Mucosa of rectum (tissue), 2 donors: ENCODE measurements around the gene SPEG.

Source experiments
- H3K27ac ChIP-seq, 2 donors: one replicate each; pipeline ENCODE4 v1.7.0; 2013; ENCODE audit warnings: inconsistent platforms in 2 of 2, low read depth in 2 of 2, low read length in 2 of 2
- H3K27me3 ChIP-seq, 2 donors: one replicate each; pipeline ENCODE4 v1.7.0; 2013; ENCODE audit warnings: low read length in 2 of 2; ENCODE audit not compliant: control insufficient read depth in 2 of 2, insufficient read depth in 2 of 2
- H3K36me3 ChIP-seq, 2 donors: one replicate each; pipeline ENCODE4 v1.7.0; 2013; ENCODE audit warnings: low read length in 2 of 2; ENCODE audit not compliant: control insufficient read depth in 2 of 2, insufficient read depth in 2 of 2
- H3K4me1 ChIP-seq, 2 donors: one replicate each; pipeline ENCODE4 v1.7.0; 2013; ENCODE audit warnings: low read length in 2 of 2, mild to moderate bottlenecking in 1 of 2; ENCODE audit not compliant: control insufficient read depth in 2 of 2, insufficient read depth in 2 of 2
- H3K4me3 ChIP-seq, 2 donors: one replicate each; pipeline ENCODE4 v1.7.0; 2013; ENCODE audit warnings: low read length in 2 of 2
- H3K9ac ChIP-seq, 2 donors: one replicate each; pipeline ENCODE4 v1.7.0; 2013; ENCODE audit warnings: low read length in 2 of 2, low read depth in 1 of 2, mild to moderate bottlenecking in 1 of 2
- H3K9me3 ChIP-seq, 2 donors: one replicate each; pipeline ENCODE4 v1.7.0; 2013; ENCODE audit warnings: low read length in 2 of 2; ENCODE audit not compliant: control insufficient read depth in 2 of 2
- donor health status: healthy.
- donor health status: Normal muscosa, but diverticular disease.

Gene SPEG

DNA sequence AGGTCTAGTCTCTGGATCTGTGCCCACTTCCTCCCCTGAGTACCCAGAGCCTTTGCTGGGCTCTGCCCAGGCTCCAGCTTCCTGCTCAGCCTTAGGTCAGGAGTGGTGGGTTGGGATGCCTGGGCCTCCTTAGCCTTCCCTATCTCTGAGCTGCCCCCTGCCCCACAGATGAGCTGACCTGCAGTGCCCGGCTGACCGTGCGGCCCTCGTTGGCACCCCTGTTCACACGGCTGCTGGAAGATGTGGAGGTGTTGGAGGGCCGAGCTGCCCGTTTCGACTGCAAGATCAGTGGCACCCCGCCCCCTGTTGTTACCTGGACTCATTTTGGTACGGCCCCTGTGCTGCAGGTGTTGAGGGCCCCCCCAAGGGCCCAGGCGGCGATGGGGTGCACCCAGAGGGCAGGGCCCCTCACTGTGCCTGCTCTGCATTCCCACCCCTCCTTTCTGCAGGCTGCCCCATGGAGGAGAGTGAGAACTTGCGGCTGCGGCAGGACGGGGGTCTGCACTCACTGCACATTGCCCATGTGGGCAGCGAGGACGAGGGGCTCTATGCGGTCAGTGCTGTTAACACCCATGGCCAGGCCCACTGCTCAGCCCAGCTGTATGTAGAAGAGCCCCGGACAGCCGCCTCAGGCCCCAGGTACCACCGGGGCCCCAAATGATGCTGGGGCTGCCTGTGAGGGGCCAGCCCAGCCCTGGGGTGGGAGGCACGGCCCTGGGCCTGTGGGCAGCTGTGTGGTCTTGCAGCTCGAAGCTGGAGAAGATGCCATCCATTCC, 34.0 kb downstream of the SPEG start:
- Histone ChIP-seq H3K27me3 (peaks cover 0 to 2% of the 10 kb centered on the region in 2 donors), H3K9me3 (no peaks in the 10 kb centered on the region), H3K36me3 (no peaks in the 10 kb centered on the region), H3K27ac (no peak overlapping the region), H3K4me3 (no peak overlapping the region), H3K4me1 (no peaks in the 10 kb centered on the region), H3K9ac (no peak overlapping the region)

DNA sequence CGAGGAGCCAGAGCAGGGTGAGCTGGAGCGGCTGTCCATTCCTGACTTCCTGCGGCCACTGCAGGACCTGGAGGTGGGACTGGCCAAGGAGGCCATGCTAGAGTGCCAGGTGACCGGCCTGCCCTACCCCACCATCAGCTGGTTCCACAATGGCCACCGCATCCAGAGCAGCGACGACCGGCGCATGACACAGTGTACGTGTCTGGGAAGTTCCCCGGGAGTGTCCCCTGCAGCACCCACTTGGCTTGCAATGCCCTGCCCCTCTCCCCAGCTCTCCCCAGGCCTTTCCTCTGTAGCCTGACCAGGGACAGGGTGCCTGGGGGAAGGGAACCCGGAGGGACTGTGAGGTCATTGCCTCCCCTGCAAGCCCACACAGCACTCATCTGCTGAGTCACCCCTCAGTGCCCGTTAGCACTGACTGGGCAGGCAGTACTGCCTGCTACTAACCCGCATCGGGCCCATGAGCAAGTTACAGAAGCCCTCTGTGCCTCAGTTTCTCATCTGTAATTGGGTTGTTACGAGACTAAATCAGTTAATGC, 34.6 kb downstream of the SPEG start:
- no peaks in the 10 kb centered on the region for H3K36me3 ChIP-seq
- H3K4me1 ChIP-seq: no peaks in the 10 kb centered on the region

DNA sequence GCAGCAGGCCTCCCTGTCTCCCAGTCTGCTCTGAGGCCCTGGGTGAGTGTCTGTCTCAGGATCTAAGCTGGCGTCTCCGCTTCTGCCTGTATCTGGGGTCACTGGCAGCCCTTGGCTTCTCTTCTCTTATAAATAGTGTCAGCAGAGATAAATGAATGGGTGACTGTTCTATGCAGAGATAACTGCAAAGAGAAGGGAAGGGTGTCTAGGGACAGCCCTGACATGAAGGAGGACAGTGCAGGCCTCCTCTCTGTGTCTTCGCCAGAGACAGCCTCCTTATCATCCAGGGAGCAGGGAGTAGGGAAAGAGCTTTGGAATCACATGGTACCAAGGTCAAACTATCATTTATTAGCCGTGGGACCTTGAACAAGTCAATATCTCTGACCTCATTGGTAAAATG, 35.8 kb downstream of the SPEG start:
- Histone ChIP-seq H3K9ac (no peak overlapping the region), H3K36me3 (no peaks in the 10 kb centered on the region), H3K27me3 (peaks cover 0 to 2% of the 10 kb centered on the region in 2 donors), H3K4me1 (no peaks in the 10 kb centered on the region), H3K4me3 (no peak overlapping the region), H3K9me3 (no peaks in the 10 kb centered on the region), H3K27ac (no peak overlapping the region)

More for the DNA sequence above, 34.6 kb downstream of the SPEG start:
- H3K9ac ChIP-seq: no peak overlapping the region
- H3K4me3 ChIP-seq: no peak overlapping the region
- no peak overlapping the region for H3K27ac ChIP-seq
- no peaks in the 10 kb centered on the region for H3K9me3 ChIP-seq
- H3K27me3 ChIP-seq: peaks cover 0 to 2% of the 10 kb centered on the region in 2 donors

DNA sequence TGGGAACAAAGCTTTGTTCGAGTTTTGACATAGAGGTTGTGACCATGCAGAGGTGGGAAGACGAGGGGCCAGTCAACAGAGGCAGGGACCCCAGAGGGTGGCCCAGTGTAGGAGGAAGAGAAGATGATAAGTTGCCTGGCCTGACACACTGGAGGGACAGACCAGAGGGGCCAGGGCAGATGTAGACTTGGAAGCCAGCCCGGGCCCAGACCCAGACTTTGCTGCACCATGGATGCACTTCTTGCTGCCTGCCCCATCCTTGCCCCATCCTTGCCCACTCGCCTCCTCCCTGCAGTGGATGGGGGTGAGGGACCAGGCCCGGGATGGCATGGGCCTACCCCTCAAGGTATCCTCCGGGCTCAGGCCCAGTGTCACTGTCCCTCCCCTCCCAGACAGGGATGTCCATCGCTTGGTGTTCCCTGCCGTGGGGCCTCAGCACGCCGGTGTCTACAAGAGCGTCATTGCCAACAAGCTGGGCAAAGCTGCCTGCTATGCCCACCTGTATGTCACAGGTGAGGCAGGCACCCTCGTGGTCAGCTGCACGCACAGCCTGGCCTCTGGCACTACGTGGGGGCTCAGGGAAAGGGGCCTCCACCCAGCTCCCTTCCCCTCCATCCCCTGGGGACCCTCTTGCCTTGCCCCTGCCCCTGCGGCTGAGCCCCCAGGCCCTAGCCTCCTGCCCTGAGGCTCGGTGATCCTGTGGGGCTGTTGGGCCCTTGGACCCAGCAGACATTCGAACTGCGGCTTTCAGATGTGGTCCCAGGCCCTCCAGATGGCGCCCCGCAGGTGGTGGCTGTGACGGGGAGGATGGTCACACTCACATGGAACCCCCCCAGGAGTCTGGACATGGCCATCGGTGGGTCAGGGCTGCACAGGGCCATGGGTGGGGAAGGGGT, 37.1 kb downstream of the SPEG start:
- Histone ChIP-seq H3K4me3 (no peak overlapping the region), H3K9me3 (no peaks in the 10 kb centered on the region), H3K9ac (no peak overlapping the region), H3K4me1 (no peaks in the 10 kb centered on the region), H3K36me3 (no peaks in the 10 kb centered on the region), H3K27ac (no peak overlapping the region), H3K27me3 (peaks cover 0 to 2% of the 10 kb centered on the region in 2 donors)

DNA sequence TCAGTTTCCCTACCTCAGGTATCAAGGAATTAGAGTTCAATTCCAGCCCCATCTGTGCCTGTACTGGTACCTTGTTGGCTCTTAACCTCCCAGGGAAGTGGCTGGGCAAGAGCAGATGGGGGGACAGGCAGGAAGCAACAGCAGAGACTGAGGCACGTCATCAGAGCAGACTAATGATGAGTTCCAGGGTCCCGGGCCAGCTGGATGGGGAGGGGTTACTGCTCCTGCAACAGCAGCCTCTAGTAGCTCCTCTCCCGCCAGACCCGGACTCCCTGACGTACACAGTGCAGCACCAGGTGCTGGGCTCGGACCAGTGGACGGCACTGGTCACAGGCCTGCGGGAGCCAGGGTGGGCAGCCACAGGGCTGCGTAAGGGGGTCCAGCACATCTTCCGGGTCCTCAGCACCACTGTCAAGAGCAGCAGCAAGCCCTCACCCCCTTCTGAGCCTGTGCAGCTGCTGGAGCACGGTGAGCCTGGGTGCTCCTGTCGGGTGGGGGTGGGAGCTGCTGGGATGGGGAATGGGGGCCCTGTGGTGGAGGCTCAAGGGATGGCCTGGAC, 38.1 kb downstream of the SPEG start:
- Histone ChIP-seq H3K36me3 (no peaks in the 10 kb centered on the region), H3K4me1 (no peaks in the 10 kb centered on the region), H3K9ac (no peak overlapping the region), H3K27me3 (peaks cover 0 to 5% of the 10 kb centered on the region in 2 donors), H3K4me3 (no peak overlapping the region), H3K9me3 (no peaks in the 10 kb centered on the region), H3K27ac (no peak overlapping the region)

DNA sequence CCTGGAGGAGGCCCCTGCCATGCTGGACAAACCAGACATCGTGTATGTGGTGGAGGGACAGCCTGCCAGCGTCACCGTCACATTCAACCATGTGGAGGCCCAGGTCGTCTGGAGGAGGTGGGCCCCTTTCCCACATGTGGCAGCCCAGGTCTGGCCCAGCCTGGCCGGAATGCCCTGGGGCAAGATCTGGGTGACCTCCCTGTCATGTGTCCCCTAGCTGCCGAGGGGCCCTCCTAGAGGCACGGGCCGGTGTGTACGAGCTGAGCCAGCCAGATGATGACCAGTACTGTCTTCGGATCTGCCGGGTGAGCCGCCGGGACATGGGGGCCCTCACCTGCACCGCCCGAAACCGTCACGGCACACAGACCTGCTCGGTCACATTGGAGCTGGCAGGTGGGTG, 38.9 kb downstream of the SPEG start:
- Histone ChIP-seq H3K27ac (no peak overlapping the region), H3K27me3 (peaks cover 0 to 7% of the 10 kb centered on the region in 2 donors), H3K36me3 (no peaks in the 10 kb centered on the region), H3K4me3 (no peak overlapping the region), H3K9me3 (no peaks in the 10 kb centered on the region), H3K4me1 (no peaks in the 10 kb centered on the region), H3K9ac (no peak overlapping the region)

DNA sequence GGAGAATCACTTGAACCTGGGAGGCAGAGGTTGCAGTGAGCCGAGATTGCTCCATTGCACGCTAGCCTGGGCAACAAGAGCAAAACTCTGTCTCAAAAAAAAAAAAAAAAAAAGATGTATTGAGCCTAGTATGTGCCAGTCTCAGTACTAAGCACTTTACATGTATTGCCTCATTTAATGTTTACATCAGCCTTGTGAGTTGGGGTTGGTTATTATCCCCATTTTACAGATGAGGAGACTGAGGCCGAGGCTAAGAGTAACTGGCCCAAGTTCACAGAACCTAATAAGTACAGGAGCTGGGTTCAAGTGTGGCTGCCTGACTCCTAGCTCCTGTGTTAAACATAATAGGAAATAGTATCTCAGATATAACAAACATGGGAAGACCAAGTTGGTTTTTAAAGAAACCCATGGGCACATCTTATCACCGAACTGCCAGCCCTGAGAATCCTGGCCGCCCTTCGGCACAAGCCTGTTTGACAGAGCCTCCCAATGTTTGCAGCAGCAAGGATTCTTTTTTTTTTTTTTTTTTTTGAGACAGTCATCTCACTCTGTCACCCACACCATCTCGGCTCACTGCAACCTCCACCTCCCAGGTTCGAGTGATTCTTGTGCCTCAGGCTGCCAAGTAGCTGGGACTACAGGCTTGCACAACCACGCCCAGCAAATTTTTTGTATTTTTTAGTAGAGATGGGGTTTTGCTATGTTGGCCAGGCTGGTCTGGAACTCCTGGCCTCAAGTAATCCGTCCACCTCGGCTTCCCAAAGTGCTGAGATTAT, 39.8 kb downstream of the SPEG start:
- no peak overlapping the region for H3K4me3 ChIP-seq
- H3K9ac ChIP-seq: no peak overlapping the region
- H3K36me3 ChIP-seq: no peaks in the 10 kb centered on the region
- H3K4me1 ChIP-seq: no peaks in the 10 kb centered on the region
- no peak overlapping the region for H3K27ac ChIP-seq
- no peaks in the 10 kb centered on the region for H3K9me3 ChIP-seq
- peaks cover 0 to 7% of the 10 kb centered on the region in 2 donors for H3K27me3 ChIP-seq

DNA sequence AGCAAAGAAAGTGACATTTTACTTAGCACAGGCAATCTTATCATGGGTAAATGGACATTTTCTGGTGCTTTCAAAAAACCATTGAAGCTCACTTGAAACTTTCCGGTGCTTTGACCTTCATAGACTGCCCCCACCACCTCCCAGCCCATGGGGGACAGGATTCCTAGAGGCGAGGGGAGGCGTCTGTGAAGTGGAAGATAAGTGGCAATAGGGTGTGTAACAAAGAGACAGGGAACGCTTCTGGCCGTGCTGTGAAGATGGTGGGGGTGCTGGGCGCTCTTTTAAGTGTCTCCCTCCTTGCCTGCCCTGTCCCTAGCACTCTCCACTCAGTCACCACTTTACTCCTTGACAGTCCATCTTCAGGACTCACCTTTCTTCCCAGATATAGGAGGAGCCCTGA, 40.6 kb downstream of the SPEG start:
- Histone ChIP-seq H3K4me1 (no peaks in the 10 kb centered on the region), H3K27ac (no peak overlapping the region), H3K9me3 (no peaks in the 10 kb centered on the region), H3K27me3 (peaks cover 0 to 7% of the 10 kb centered on the region in 2 donors), H3K36me3 (no peaks in the 10 kb centered on the region), H3K4me3 (no peak overlapping the region), H3K9ac (no peak overlapping the region)

DNA sequence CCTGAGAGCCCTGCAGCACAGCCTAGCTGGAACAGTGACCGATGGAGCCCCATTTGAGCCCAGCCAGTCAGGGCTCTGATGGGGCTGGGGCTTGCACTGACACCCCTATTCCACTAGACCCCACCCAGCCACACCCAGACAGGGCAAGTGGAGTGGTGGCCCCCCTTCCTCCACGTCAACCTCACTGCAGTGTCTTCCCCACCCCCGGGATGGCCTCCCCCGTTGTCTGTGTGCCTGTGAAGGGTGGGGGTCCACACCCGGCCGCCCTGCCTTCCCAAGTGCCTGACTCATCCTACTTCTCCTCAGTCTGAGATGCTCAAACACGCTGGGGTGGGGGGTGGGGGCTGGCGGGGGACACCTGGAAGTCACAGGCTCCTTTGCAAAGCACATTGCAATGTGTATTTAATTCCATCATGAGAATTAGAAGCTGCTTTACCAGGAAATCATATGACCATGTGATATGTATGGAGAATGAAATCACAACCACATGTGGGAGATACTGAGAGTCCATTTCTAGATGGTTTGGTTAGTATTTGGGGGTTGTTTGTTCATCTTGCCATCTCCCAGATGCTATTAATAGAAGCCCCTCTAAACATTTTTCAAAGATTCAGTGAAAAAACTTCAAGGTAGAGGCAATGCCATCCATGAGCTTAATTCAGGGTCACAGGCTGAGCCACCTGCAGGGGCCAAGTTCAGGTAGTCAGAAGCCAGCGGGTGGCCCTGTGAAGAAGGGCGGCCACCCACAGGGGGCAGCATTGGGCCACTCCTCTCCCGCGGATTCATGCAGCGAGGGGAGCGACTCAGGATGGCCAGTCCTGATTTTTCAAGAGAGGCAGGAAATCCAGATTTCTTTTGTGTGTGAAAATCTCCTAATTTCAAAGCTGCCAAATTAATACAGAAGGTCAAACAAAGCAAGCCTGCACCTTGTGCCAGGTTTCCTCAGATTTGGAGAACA, 41.3 kb downstream of the SPEG start:
- no peak overlapping the region for H3K9ac ChIP-seq
- H3K36me3 ChIP-seq: no peaks in the 10 kb centered on the region
- H3K9me3 ChIP-seq: no peaks in the 10 kb centered on the region
- peaks cover 0 to 12% of the 10 kb centered on the region in 2 donors for H3K27me3 ChIP-seq
- no peak overlapping the region for H3K27ac ChIP-seq
- H3K4me1 ChIP-seq: no peaks in the 10 kb centered on the region
- H3K4me3 ChIP-seq: no peak overlapping the region
